Measurements from ENCODE around the gene NEURL1.
"Not testable (repeated sequence)": the region's sequence is repeated elsewhere in the genome, so short reads cannot be mapped to it uniquely, and the experiment has no call there.

The NEURL1 gene

DNA sequence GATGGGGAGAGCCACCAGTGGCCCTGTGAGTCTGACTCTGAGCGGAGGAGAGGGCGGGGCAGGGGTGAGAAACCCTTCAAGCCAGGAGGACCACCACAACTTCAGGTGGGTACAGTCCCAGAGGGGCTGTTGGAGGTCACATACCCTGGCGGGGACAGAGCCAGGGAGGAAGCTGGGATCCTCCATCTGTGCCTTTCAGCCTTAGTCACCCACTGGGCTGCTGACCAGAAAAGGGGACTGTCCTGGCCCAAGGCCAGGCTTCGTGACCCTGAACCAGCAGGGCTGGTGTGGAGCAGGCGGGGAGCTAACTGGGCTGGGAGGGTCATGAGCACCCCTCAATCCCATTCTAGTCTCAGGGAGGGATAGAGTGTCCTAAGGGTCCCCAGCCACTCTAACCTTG is 13.0 kb upstream of the NEURL1 start:
- TF ChIP-seq, protein P1, sequence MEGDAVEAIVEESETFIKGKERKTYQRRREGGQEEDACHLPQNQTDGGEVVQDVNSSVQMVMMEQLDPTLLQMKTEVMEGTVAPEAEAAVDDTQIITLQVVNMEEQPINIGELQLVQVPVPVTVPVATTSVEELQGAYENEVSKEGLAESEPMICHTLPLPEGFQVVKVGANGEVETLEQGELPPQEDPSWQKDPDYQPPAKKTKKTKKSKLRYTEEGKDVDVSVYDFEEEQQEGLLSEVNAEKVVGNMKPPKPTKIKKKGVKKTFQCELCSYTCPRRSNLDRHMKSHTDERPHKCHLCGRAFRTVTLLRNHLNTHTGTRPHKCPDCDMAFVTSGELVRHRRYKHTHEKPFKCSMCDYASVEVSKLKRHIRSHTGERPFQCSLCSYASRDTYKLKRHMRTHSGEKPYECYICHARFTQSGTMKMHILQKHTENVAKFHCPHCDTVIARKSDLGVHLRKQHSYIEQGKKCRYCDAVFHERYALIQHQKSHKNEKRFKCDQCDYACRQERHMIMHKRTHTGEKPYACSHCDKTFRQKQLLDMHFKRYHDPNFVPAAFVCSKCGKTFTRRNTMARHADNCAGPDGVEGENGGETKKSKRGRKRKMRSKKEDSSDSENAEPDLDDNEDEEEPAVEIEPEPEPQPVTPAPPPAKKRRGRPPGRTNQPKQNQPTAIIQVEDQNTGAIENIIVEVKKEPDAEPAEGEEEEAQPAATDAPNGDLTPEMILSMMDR (IDR thresholded peaks at IDR 0.05; ENCODE audit: control insufficient read depth, extremely low read depth, insufficient read depth), result no peak
- no peak for DNase-seq (ENCODE audit: low read depth)

GRCh38 chr10:103481974-103482531 is 11.5 kb upstream of the NEURL1 start:
- peak; percentile 34 for DNase-seq (ENCODE audit: low read depth)
- TF ChIP-seq, protein P1 (IDR thresholded peaks at IDR 0.05; ENCODE audit: control insufficient read depth, extremely low read depth, insufficient read depth), result peak; percentile 58
- no peak overlapping the region for H3K4me3 ChIP-seq (ENCODE audit: low read depth, low read length)

More for the DNA sequence above, 13.0 kb upstream of the NEURL1 start:
- no peak overlapping the region for H3K4me3 ChIP-seq (ENCODE audit: low read depth, low read length)

GRCh38 chr10:103486635-103487409 is 6.7 kb upstream of the NEURL1 start:
- DNase-seq (ENCODE audit: low read depth); H3K4me3 ChIP-seq (ENCODE audit: low read depth, low read length): not testable (repeated sequence)

DNA sequence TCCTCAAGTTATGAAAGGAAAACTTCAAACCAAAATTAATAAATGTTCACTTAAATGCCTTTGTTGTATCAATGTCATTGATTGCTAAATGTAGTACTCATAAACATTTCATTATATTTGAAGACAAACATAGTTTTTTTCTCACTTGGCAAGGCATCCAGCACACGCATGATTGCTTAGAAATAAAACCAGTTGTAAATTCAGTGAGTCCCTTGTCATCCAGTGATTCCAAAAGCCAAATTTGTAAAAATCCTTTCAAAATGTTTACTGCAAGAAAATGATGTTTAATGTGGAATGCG is 6.1 kb upstream of the NEURL1 start:
- H3K4me3 ChIP-seq (ENCODE audit: low read depth, low read length), result no peak overlapping the region
- DNase-seq (ENCODE audit: low read depth), result peak; percentile 89
- TF ChIP-seq, protein P1 (IDR thresholded peaks at IDR 0.05; ENCODE audit: control insufficient read depth, extremely low read depth, insufficient read depth), result no peak

GRCh38 chr10:103490986-103491314 is 2.6 kb upstream of the NEURL1 start:
- no peak for DNase-seq (ENCODE audit: low read depth)
- no peak overlapping the region for H3K4me3 ChIP-seq (ENCODE audit: low read depth, low read length)
- TF ChIP-seq, protein P1 (IDR thresholded peaks at IDR 0.05; ENCODE audit: control insufficient read depth, extremely low read depth, insufficient read depth), result no peak

- TF ChIP-seq, protein P1 (IDR thresholded peaks at IDR 0.05; ENCODE audit: control insufficient read depth, extremely low read depth, insufficient read depth), result no peak
- DNase-seq (ENCODE audit: low read depth), result peak; percentile 8
- H3K4me3 ChIP-seq (ENCODE audit: low read depth, low read length), result no peak overlapping the region
Observed at GRCh38 chr10:103491729-103492364, 1.7 kb upstream of the NEURL1 start.

- no peak for DNase-seq (ENCODE audit: low read depth)
- H3K4me3 ChIP-seq (ENCODE audit: low read depth, low read length), result no peak overlapping the region
- TF ChIP-seq, protein P1 (IDR thresholded peaks at IDR 0.05; ENCODE audit: control insufficient read depth, extremely low read depth, insufficient read depth), result no peak
Observed at GRCh38 chr10:103492655-103493261, 747 bp upstream of the NEURL1 start.

Measured in LNCaP clone FGC (cell line).